Adipocyte (in vitro differentiated cells): Measurements from ENCODE around the gene ARRB2.

Experiments used
- DNase-seq: peaks from one replicate; pipeline ENCODE4 v3.0.0-alpha.2; 2015; ENCODE audit warnings: low read depth
- H3K27me3 ChIP-seq: replicated peaks from 2 replicates; pipeline ENCODE4 v1.7.0; 2013; ENCODE audit warnings: mild to moderate bottlenecking, low read length, moderate library complexity; ENCODE audit not compliant: control insufficient read depth, insufficient read depth
- H3K36me3 ChIP-seq: 2 replicates; pipeline ENCODE4 v1.7.0; 2013; ENCODE audit warnings: low read length, mild to moderate bottlenecking, moderate library complexity; ENCODE audit not compliant: control insufficient read depth, insufficient read depth, severe bottlenecking
- H3K4me1 ChIP-seq: 2 replicates; pipeline ENCODE4 v1.7.0; 2013; ENCODE audit warnings: mild to moderate bottlenecking, low read length, moderate library complexity; ENCODE audit not compliant: control insufficient read depth, insufficient read depth
- H3K4me3 ChIP-seq: 2 replicates; pipeline ENCODE4 v1.7.0; 2013; ENCODE audit warnings: mild to moderate bottlenecking, low read length, moderate library complexity
- H3K9ac ChIP-seq: 2 replicates; pipeline ENCODE4 v1.7.0; 2013; ENCODE audit warnings: mild to moderate bottlenecking, low read length, moderate library complexity
- H3K9me3 ChIP-seq: 2 replicates; pipeline ENCODE4 v1.7.0; 2013; ENCODE audit warnings: mild to moderate bottlenecking, low read length, moderate library complexity; ENCODE audit not compliant: control insufficient read depth

Gene ARRB2

DNA sequence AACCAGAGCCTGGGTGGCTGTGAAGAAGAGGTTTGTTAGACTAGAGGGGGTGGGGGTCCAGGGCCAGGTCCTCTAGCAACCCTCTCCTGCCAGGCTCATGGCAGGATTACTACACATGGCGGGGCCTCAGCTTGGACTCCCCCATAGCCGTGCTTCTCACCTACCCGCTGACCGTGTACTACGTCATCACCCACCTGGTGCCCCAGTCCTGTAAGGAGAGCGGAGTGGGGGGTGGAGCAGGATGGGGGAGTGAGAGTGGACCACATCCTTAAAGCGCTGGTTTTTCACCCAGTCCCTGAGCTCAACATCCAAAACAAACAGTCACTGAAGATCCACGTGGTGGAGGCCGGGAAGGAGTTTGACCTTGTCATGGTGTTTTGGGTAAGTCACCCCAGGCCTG, 33.5 kb downstream of the ARRB2 start:
- H3K4me3 ChIP-seq: no peak overlapping the region
- no peak for DNase-seq
- peaks cover 32% of the 10 kb centered on the region for H3K27me3 ChIP-seq
- H3K9ac ChIP-seq: no peak overlapping the region
- no peaks in the 10 kb centered on the region for H3K36me3 ChIP-seq
- H3K4me1 ChIP-seq: peaks cover 3% of the 10 kb centered on the region
- no peaks in the 10 kb centered on the region for H3K9me3 ChIP-seq

DNA sequence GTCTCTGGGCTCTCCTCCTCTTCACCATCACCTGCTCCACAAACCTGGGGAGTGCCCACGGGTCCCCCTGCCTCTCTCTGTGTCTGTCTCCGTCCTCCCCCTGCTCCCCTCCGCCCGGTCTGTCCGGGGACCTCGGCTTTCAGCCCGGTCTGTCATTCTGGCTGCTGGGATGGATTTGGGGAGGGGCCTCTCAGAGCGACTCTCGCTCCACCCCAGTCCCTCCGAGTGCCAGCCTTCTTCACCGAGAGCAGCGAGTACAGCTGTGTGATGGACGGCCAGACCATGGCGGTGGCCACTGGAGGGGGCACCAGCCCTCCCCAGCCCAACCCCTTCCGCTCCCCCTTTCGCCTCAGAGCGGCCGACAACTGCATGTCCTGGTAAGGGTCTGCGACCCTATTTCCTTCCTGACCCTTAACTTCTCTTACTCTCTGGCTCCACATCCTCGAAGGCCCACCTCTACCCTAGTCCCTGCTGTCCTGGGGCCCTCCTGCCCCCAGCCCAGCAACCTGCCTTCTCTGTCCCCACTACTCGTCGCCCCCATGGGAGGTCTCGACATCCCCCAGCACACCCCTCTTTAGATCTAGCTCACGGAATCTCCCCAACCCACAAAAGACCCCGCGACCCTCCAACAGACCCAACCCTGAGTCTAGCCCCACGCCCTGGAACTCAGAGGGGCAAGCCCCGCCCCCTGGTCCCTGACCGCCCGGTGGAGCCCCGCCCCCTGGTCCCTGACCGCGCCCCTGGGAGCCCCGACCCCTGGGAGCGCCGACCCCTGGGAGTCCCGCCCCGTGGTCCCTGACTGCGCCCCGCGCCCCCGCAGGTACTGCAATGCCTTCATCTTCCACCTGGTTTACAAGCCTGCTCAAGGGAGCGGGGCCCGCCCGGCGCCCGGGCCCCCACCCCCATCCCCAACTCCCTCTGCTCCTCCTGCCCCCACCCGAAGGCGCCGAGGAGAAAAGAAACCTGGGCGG, 34.9 kb downstream of the ARRB2 start:
- peaks cover 35% of the 10 kb centered on the region for H3K27me3 ChIP-seq
- no peak for DNase-seq
- H3K36me3 ChIP-seq: no peaks in the 10 kb centered on the region
- no peaks in the 10 kb centered on the region for H3K4me1 ChIP-seq
- H3K9ac ChIP-seq: no peak overlapping the region
- H3K4me3 ChIP-seq: no peak overlapping the region
- no peaks in the 10 kb centered on the region for H3K9me3 ChIP-seq

DNA sequence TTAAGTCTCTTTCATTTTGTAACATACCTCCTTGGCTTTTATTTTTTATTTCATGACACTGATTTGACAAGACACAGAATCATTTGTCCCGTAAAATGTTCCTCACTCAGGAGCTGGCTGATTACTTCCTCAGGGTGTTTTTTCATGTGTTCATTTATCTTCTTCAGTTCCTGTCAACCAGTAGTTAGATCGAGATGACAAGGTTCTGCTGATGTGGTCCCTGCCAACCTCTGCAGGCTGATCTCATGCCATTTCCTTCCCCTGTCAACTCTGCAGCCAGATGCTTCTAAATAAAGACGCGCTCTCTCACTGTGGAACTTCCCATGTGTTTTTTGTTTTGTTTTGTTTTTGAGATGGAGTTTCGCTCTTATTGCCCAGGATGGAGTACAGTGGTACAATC, 37.4 kb downstream of the ARRB2 start:
- DNase-seq: no peak
- no peaks in the 10 kb centered on the region for H3K36me3 ChIP-seq
- no peak overlapping the region for H3K9ac ChIP-seq
- peaks cover 49% of the 10 kb centered on the region for H3K27me3 ChIP-seq
- H3K4me3 ChIP-seq: no peak overlapping the region
- H3K9me3 ChIP-seq: no peaks in the 10 kb centered on the region
- H3K4me1 ChIP-seq: no peaks in the 10 kb centered on the region

DNA sequence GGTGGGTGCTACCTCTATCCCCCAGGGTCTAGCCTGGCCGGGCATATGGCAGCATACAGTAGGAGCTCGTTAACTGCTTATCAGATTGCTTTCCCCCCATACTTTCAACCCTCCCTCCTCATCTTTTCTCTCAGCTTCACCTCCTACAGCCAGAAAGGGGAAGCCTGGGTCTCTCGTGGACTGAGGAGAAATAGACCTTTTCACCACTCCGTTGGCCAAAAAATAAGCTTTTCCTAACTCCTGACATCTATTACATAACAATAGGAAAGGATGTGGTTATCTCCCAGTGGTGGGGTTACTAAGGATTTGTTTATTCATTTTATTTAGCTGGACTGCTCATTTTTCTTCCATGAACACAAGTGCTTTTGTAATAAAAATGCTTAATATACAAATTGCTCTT, 38.3 kb downstream of the ARRB2 start:
- peaks cover 55% of the 10 kb centered on the region for H3K27me3 ChIP-seq
- H3K9me3 ChIP-seq: no peaks in the 10 kb centered on the region
- DNase-seq: no peak
- no peak overlapping the region for H3K9ac ChIP-seq
- no peaks in the 10 kb centered on the region for H3K36me3 ChIP-seq
- H3K4me1 ChIP-seq: no peaks in the 10 kb centered on the region
- H3K4me3 ChIP-seq: no peak overlapping the region

DNA sequence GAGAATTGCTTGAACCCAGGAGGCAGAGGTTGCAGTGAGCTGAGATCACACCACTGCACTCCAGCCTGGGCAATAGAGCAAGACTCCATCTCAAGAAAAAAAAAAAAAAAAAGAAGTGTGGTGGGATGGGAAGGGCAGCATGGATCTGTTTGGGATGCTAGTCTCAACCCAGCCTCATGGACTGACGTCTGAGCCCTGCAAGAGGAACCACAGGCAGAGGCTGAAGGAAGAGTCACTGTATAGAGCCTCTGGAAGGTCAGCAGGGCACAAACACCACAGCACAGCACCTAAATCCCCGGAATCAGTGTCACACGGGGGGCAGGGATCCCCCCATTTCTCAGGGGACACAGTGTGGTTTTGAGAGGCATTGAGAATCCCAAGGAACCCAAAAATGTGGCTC, 40.2 kb downstream of the ARRB2 start:
- no peaks in the 10 kb centered on the region for H3K9me3 ChIP-seq

DNA sequence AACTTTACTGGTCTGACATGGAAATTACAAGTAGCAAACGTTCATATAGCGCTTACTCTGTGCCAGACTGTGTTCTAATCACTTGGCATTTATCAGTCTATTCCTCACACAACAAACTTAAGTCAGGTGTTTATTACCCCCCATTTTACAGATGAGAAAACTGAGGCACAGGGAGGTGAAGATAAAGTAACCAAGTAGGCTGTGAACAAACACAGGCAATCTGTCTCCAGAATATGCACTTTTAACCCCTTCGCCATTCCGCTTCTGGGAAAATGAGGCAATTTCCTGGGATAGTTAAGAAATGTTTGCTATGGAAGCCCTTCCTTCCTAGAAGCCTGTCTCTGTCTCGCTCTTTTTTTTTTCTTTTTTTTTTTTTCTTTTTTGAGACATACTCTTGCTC, 41.5 kb downstream of the ARRB2 start:
- DNase-seq: no peak
- Histone ChIP-seq H3K9ac (no peak overlapping the region), H3K9me3 (no peaks in the 10 kb centered on the region), H3K36me3 (no peaks in the 10 kb centered on the region), H3K4me3 (no peak overlapping the region), H3K27me3 (peaks cover 49% of the 10 kb centered on the region), H3K4me1 (no peaks in the 10 kb centered on the region)

More for the DNA sequence above, 40.2 kb downstream of the ARRB2 start:
- Histone ChIP-seq H3K9ac (no peak overlapping the region), H3K4me1 (no peaks in the 10 kb centered on the region), H3K36me3 (no peaks in the 10 kb centered on the region), H3K4me3 (no peak overlapping the region), H3K27me3 (peaks cover 52% of the 10 kb centered on the region)
- no peak for DNase-seq

DNA sequence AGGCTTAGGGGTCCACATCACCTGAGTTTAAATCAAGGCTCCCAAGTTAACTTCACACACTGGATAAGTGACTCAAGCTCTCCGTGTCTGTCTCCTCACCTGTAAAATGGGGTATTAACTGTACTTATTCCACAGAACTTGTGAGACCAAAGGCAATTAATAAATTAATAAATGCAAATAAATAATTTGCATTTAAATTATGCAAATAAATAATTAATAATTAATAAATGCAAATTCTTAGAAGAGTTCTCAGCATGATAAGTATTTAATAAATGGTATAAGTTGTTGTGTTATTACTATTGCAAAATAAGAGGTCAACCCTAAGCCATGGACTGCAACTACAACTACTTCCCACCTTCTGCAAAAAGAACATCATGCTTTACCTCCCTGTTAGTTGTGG, 43.0 kb downstream of the ARRB2 start:
- no peak overlapping the region for H3K4me3 ChIP-seq
- DNase-seq: no peak
- H3K9ac ChIP-seq: no peak overlapping the region
- peaks cover 61% of the 10 kb centered on the region for H3K27me3 ChIP-seq
- no peaks in the 10 kb centered on the region for H3K36me3 ChIP-seq
- H3K9me3 ChIP-seq: no peaks in the 10 kb centered on the region
- H3K4me1 ChIP-seq: no peaks in the 10 kb centered on the region

DNA sequence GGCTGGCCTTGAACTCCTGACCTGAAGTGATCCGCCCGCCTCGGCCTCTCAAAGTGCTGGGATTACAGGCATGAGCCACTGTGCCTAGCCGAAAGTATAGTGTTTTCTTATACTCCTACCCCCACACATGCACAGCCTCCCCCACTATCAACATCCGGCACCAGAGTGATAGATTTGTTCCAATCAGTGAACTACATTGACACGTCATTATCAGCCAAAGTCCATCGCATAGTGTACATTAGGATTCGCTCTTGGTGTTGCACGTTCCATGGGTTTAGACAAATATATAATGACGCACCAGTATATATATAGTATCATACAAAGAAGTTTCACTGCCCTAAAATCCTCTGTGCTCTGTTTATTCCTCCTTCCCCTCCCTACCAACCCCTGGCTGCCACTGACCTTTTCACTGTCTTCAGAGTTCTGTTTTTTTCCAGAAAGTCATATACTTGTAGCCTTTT, 49.4 kb downstream of the ARRB2 start:
- no peaks in the 10 kb centered on the region for H3K9me3 ChIP-seq
- no peak for DNase-seq
- no peaks in the 10 kb centered on the region for H3K36me3 ChIP-seq
- H3K4me3 ChIP-seq: no peak overlapping the region
- no peak overlapping the region for H3K9ac ChIP-seq
- H3K27me3 ChIP-seq: peaks cover 45% of the 10 kb centered on the region
- no peaks in the 10 kb centered on the region for H3K4me1 ChIP-seq

DNA sequence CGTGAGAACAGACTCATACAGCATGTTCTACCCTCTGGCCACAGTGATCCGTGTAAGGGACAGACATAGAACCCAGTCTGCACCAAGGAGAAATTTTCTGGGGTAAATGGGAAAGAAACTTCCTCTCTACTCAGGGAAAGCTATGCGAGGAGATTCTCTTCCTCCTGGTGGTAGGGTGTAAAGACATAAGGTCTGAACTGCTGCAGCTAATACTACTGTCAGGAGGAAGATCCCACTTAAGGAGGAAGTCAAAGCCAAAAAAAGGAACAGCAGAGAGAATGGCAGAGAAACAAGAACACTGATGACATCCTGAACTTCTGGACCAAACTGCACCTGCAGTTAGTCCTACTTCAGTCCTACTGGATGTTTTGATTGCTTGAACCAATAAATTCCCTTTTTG, 54.2 kb downstream of the ARRB2 start:
- Histone ChIP-seq H3K4me1 (no peaks in the 10 kb centered on the region), H3K9me3 (no peaks in the 10 kb centered on the region), H3K36me3 (no peaks in the 10 kb centered on the region), H3K4me3 (no peak overlapping the region), H3K9ac (no peak overlapping the region), H3K27me3 (peaks cover 25% of the 10 kb centered on the region)
- no peak for DNase-seq

DNA sequence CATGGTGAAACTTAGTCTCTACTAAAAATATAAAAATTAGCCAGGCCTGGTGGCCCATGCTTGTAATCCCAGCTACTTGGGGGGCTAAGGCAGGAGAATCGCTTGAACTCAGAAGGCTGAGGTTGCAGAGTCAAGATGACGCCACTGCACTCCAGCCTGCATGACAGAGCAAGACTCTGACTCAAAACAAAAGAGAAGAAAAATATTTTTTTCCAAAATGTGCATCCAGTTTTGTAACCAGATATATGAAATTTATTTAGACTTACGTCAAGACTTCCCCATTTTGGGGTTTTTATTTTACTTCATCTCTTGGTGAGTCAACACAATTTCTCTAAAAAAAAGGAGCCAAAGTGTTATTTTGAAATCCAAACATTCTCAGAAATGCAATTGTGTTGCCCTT, 55.8 kb downstream of the ARRB2 start:
- Histone ChIP-seq H3K4me1 (no peaks in the 10 kb centered on the region), H3K36me3 (no peaks in the 10 kb centered on the region), H3K4me3 (no peak overlapping the region), H3K27me3 (peaks cover 14% of the 10 kb centered on the region), H3K9me3 (no peaks in the 10 kb centered on the region), H3K9ac (no peak overlapping the region)
- peak; percentile 45 for DNase-seq

DNA sequence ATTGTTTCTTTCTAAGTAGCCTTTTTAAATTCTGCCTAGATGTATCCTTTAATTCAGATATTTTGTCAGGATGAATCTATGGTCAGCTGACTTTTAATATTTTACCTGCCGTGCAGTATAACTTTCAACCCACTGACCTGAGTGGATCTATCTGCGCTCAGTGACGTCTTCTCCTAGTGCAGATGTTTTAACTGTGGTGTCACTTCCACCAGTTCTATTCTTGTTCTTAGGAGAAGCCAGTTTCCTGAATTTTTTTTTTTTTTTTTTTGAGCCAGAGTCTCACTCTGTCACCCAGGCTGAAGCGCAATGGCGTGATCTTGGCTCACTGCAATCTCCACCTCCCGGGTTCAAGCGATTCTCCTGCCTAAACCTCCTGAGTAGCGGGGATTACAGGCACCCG, 56.3 kb downstream of the ARRB2 start:
- Histone ChIP-seq H3K4me3 (no peak overlapping the region), H3K4me1 (no peaks in the 10 kb centered on the region), H3K27me3 (peaks cover 17% of the 10 kb centered on the region), H3K9me3 (no peaks in the 10 kb centered on the region), H3K9ac (no peak overlapping the region), H3K36me3 (no peaks in the 10 kb centered on the region)
- no peak for DNase-seq
